Fibroblast of mammary gland (primary cell): ENCODE data around the gene MBOAT7.

Experiments used
- DNase-seq: peaks from one replicate; pipeline ENCODE4 v3.0.0-alpha.2; 2010; ENCODE audit warnings: low read depth
- H3K4me3 ChIP-seq: 2 replicates; pipeline ENCODE4 v1.5.1; 2011; ENCODE audit warnings: low read depth, mild to moderate bottlenecking, low read length, moderate library complexity; ENCODE audit not compliant: control insufficient read depth
- TF ChIP-seq, protein P1 (sequence below): conservative IDR thresholded peaks from 2 replicates; pipeline ENCODE4 v1.5.1; 2011; ENCODE audit warnings: low read depth, low read length, inconsistent platforms; ENCODE audit not compliant: control insufficient read depth, insufficient read depth

The MBOAT7 gene

DNA sequence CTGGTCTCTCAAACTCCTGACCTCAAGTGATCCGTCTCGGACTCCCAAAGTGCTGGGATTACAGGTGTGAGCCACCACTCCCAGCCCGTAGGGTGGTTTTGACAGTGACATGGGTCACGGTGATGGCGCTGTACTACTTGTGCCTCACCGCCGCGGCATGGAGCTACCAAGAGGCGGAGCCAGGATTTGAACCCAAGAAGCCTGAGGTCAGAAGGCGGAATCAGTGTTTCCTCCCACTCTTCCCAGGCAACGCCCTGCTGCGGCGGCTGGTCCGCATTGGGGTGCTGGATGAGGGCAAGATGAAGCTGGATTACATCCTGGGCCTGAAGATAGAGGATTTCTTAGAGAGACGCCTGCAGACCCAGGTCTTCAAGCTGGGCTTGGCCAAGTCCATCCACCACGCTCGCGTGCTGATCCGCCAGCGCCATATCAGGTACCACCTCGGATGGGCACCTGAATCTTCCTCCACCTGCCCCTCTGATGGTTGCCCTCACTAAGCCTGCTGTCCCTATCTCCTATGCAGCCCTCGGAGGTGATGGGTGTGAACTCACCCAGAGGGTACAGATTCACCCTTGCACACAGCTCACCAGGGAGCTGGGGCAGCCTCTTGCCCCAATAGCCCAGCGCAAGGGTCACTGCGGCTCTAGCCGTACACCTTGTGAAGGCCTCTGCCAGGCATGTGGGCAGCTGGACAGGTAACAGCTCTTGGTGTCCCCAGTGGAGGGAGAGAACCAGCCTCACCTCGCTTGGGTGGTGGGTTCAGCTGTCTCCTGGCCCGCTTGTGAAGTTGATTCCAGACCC lies 16.9 kb upstream of the MBOAT7 start:
- TF ChIP-seq, protein P1, sequence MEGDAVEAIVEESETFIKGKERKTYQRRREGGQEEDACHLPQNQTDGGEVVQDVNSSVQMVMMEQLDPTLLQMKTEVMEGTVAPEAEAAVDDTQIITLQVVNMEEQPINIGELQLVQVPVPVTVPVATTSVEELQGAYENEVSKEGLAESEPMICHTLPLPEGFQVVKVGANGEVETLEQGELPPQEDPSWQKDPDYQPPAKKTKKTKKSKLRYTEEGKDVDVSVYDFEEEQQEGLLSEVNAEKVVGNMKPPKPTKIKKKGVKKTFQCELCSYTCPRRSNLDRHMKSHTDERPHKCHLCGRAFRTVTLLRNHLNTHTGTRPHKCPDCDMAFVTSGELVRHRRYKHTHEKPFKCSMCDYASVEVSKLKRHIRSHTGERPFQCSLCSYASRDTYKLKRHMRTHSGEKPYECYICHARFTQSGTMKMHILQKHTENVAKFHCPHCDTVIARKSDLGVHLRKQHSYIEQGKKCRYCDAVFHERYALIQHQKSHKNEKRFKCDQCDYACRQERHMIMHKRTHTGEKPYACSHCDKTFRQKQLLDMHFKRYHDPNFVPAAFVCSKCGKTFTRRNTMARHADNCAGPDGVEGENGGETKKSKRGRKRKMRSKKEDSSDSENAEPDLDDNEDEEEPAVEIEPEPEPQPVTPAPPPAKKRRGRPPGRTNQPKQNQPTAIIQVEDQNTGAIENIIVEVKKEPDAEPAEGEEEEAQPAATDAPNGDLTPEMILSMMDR, result no peak
- no peak for DNase-seq
- no peak overlapping the region for H3K4me3 ChIP-seq

DNA sequence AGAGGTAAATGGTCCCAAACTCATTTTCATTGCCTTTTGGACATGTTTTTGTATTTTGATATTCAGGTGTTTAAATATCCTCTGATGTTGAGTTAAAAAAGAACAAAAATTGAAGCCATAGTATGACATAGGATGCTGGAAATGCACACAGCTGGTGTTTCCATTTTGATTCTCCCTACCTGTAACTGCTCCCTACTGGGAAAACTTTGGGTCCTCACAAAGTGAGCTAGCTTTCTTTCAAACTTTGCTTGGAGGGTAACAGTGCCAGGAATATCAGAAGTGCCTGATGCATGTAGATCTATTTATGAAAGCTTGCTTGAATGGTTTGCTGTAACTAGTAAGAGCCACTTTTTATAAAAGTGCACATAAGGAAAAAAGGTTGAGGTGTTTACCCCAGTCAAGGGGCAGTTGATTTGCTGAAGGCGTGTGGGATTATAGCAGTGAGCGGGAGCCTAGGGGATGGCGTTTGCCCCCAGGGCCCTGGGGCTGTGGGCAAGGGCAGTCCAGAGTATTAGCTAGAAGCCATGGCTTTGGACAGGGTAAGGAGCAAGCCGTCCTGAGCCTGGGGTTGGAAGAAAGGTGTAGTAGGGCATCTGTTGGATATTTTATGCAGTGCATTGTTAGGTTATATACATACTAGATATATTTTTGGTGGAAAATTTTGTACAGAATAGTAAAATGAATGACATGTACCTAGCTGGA lies 15.5 kb upstream of the MBOAT7 start:
- no peak overlapping the region for H3K4me3 ChIP-seq
- no peak for DNase-seq
- TF ChIP-seq, protein P1, result no peak

DNA sequence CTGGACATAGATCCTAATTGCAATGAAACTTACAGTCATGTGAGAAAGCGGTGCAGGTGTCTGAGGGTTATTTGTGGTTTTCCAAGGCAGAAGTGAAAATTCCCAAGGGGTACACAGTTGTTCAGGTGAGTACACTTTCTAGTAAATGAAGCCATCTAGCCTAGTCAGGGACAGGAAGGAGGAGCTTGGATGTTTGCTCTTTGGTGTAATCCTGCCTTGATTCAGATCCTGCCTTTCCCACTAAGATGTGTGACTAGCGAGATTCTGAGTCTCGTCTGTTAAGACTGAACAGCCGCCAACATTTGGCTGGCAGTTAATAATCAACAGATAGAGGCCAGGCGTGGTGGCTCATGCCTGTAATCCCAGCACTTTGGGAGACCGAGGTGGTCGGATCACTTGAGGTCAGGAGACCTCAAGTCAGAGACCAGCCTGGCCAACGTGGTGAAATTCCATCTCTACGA lies 13.8 kb upstream of the MBOAT7 start:
- DNase-seq, result peak; percentile 65
- peak overlapping the region; percentile 97 for H3K4me3 ChIP-seq
- TF ChIP-seq, protein P1, result no peak

DNA sequence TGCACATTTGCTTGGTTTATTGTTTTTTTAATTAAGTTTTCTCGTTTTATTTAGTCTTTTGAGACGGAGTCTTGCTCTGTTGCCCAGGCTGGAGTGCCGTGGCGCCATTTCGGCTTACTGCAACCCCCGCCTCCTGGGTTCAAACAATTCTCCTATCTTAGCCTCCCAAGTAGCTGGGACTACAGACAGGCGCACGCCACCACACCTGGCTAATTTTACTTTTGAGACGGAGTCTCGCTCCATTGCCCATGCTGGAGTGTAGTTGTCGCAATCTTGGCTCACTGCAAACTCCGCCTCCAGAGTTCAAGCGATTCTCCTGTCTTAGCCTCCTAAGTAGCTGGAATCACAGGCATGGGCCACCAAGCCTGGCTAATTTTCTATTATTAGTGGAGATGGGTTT lies 12.6 kb upstream of the MBOAT7 start:
- peak overlapping the region; percentile 97 for H3K4me3 ChIP-seq
- no peak for DNase-seq
- TF ChIP-seq, protein P1, result no peak

DNA sequence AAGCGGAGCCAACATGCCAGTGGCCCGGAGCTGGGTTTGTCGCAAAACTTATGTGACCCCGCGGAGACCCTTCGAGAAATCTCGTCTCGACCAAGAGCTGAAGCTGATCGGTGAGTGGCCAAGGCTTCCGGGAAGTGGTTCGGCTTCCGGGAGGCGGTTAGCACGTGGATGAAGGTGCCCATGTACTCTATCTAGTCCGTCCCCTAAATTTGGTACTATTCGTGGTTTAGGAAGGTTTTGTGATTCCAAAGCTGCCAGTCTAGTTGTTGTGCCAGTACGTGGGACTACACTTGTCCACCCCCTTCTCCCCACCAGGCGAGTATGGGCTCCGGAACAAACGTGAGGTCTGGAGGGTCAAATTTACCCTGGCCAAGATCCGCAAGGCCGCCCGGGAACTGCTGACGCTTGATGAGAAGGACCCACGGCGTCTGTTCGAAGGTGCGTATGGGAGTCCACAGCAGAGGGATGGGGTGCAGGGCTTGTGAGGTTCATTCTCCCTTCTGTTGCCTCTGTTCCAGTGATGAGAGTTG lies 11.9 kb upstream of the MBOAT7 start:
- H3K4me3 ChIP-seq, result peak overlapping the region; percentile 97
- DNase-seq, result no peak
- TF ChIP-seq, protein P1, result no peak

DNA sequence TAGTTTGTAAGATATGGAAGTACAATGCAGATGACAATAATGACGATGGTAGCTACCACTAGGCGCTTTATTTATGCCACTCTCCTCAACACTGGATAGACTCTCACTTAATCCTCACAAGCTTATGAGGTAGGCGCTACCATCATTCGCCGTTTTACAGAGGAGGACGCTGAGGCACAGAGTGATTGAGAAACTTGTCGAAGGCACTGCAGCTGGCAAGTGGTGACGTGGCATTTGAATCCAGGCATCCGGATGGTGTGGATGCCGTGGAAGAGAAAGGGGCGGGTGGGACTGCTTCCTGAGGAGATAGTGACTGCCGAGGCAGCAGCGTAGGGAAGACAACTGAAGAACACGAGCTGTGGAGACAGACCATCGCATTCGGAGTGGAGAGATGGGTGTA lies 10.0 kb upstream of the MBOAT7 start:
- DNase-seq, result no peak
- no peak overlapping the region for H3K4me3 ChIP-seq
- TF ChIP-seq, protein P1, result no peak
